IPS-20b (cell line): ENCODE results near the gene WLS.
"Not testable (repeated sequence)": the region's sequence is repeated elsewhere in the genome, so short reads cannot be mapped to it uniquely, and the experiment has no call there.

Experiments
- H3K27ac ChIP-seq: one replicate; pipeline ENCODE4 v1.5.1; 2013; ENCODE audit warnings: low read length
- H3K27me3 ChIP-seq: 2 replicates; pipeline ENCODE4 v1.6.1; 2013; ENCODE audit warnings: mild to moderate bottlenecking, low read length, inconsistent platforms; ENCODE audit not compliant: insufficient read depth
- H3K36me3 ChIP-seq: 2 replicates; pipeline ENCODE4 v1.6.1; 2013; ENCODE audit warnings: low read depth, mild to moderate bottlenecking, inconsistent platforms, low read length, moderate library complexity; ENCODE audit not compliant: insufficient read depth
- H3K4me1 ChIP-seq: 2 replicates; pipeline ENCODE4 v1.6.1; 2013; ENCODE audit warnings: mild to moderate bottlenecking, control low read depth, inconsistent platforms, low read length, moderate library complexity; ENCODE audit not compliant: insufficient read depth
- H3K4me3 ChIP-seq: 2 replicates; pipeline ENCODE4 v1.5.1; 2013; ENCODE audit warnings: mild to moderate bottlenecking, low read length, inconsistent platforms
- H3K9ac ChIP-seq: 2 replicates; pipeline ENCODE4 v1.6.1; 2013; ENCODE audit warnings: low read depth, mild to moderate bottlenecking, inconsistent platforms, low read length, moderate library complexity
- H3K9me3 ChIP-seq: 2 replicates; pipeline ENCODE4 v1.6.1; 2013; ENCODE audit warnings: mild to moderate bottlenecking, low read depth, low read length, inconsistent platforms; ENCODE audit not compliant: insufficient read depth

Gene WLS

GRCh38 chr1:68173936-68174737 lies 58.2 kb downstream of the WLS start:
- no peaks in the 10 kb centered on the region for H3K27me3 ChIP-seq
- H3K27ac ChIP-seq = no peak overlapping the region
- no peaks in the 10 kb centered on the region for H3K4me1 ChIP-seq
- H3K9ac ChIP-seq = no peak overlapping the region
- H3K36me3 ChIP-seq = no peaks in the 10 kb centered on the region
- H3K4me3 ChIP-seq = no peak overlapping the region
- H3K9me3 ChIP-seq = no peaks in the 10 kb centered on the region

- Histone ChIP-seq H3K36me3 (no peaks in the 10 kb centered on the region), H3K27ac (no peak overlapping the region), H3K4me1 (no peaks in the 10 kb centered on the region), H3K4me3 (no peak overlapping the region), H3K9ac (no peak overlapping the region), H3K27me3 (no peaks in the 10 kb centered on the region), H3K9me3 (no peaks in the 10 kb centered on the region)
Measured at GRCh38 chr1:68173283-68173935, 58.9 kb downstream of the WLS start.

- H3K36me3 ChIP-seq, H3K27ac ChIP-seq, H3K9ac ChIP-seq, H3K4me1 ChIP-seq, H3K9me3 ChIP-seq, H3K27me3 ChIP-seq, H3K4me3 ChIP-seq: not testable (repeated sequence)
Measured at GRCh38 chr1:68171795-68172194, 60.5 kb downstream of the WLS start.

DNA sequence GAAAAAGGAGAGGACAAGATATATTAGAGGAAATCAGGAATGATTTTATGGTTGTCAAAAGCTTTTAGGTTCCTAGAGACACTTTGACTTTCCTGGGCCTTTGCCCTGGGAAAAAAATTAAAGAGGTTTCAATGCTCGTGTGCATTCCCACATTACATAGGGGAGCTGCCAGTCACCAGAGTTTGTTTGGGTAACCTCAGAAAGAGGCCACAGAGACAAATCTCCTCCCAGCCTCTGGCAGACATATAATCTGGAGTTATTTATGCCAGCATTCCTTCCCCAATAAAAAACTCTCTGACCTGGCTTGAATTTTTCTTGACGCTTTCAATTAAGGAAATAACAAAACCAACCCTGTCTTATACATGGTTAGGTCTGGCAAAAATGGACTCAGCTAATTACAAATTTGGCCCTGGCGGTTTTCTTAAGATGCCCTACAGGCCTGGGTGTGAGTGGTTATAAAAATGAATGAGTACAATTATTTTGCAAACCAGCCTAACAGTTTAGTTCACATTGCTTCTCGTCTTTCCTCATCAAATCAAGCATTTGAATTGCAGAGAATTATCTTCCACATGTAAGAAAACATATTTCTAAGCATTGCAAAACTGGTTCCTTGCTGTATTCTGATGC lies 63.7 kb downstream of the WLS start:
- Histone ChIP-seq H3K4me3 (no peak overlapping the region), H3K36me3 (no peaks in the 10 kb centered on the region), H3K9me3 (no peaks in the 10 kb centered on the region), H3K27ac (no peak overlapping the region), H3K9ac (no peak overlapping the region), H3K4me1 (no peaks in the 10 kb centered on the region), H3K27me3 (no peaks in the 10 kb centered on the region)

DNA sequence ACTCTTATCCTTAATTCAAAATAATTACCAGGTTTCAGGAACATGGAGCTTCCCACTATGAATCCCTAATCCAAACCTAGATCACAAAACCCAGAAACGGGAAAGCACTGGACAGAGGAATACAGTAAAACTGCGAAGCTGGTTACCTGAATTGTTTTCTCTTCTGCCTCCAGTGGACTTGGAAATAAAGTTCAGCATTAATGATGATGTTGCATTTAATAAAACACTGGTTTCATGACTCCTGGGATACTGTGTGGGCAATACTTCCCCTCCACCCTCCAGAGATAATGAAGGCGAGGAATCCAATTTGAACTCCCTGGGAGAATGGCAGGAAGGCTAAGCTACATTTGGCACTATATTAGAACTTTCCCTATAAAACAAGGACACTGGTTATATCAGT lies 65.1 kb downstream of the WLS start:
- Histone ChIP-seq H3K27me3 (no peaks in the 10 kb centered on the region), H3K4me1 (no peaks in the 10 kb centered on the region), H3K4me3 (no peak overlapping the region), H3K9me3 (no peaks in the 10 kb centered on the region), H3K27ac (no peak overlapping the region), H3K36me3 (no peaks in the 10 kb centered on the region), H3K9ac (no peak overlapping the region)

GRCh38 chr1:68166348-68166747 lies 66.0 kb downstream of the WLS start:
- no peaks in the 10 kb centered on the region for H3K4me1 ChIP-seq
- no peaks in the 10 kb centered on the region for H3K36me3 ChIP-seq
- no peaks in the 10 kb centered on the region for H3K27me3 ChIP-seq
- H3K9me3 ChIP-seq = no peaks in the 10 kb centered on the region
- no peak overlapping the region for H3K27ac ChIP-seq
- H3K4me3 ChIP-seq = no peak overlapping the region
- no peak overlapping the region for H3K9ac ChIP-seq

DNA sequence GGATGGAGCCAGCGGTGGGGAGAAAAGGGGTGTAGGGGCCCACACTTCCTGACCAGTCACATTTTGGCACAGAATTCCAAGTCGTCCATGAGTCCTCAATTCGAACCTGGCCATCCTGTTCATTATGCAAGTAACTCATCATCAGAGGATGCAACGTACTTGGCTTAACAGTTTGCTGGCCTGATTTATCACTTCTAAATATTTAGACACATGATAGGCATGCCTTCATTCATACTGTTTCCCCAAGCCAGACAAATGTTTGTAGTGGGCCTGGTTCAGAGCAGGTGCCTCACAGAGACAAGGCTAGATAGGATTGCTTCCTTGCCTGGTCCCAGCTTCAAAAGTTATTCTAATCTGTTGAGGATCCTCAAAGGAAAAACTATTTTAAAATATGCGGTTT lies 66.7 kb downstream of the WLS start:
- Histone ChIP-seq H3K27me3 (no peaks in the 10 kb centered on the region), H3K9ac (no peak overlapping the region), H3K4me1 (no peaks in the 10 kb centered on the region), H3K9me3 (no peaks in the 10 kb centered on the region), H3K4me3 (no peak overlapping the region), H3K36me3 (no peaks in the 10 kb centered on the region), H3K27ac (no peak overlapping the region)

DNA sequence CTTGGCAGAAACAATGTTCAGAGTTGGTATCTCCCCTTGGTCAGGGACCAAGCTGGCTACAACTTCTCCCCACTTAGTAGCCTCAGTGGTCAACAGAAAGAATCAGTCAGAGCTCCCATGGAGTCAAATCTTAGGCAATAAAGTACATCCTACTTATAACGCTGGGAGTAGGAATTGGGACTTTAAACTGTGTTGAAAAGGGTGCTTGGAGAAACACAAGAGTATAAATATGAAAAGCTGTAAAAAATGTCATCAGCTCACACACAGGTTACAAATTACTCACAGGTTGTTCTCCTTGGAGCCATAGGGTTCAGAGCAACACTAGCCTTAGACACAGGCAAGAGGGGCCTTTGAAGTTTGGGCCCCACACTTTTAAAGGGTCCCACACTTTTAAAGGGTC lies 67.4 kb downstream of the WLS start:
- Histone ChIP-seq H3K4me1 (no peaks in the 10 kb centered on the region), H3K27me3 (no peaks in the 10 kb centered on the region), H3K36me3 (no peaks in the 10 kb centered on the region), H3K4me3 (no peak overlapping the region), H3K9ac (no peak overlapping the region), H3K27ac (no peak overlapping the region), H3K9me3 (no peaks in the 10 kb centered on the region)

DNA sequence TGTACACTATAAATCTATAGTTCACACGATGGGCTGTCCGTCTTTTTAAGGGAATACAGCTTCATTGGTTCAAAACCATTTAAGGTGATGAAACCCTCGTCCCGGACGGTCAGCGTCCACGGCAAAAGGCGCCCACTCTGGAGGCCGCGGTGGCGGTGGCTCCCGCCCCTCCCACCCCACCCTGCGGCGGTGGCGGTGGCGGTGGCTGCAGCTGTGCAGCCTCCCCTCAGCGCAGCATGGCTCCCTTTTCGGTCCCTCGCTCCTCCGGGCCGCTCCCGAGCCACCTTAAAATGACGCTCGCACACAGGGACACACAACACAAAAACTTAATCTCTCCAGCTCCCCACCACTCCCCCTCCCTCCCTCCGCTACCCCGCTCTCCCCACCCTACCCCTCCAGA lies 69.1 kb downstream of the WLS start:
- Histone ChIP-seq H3K9ac (no peak overlapping the region), H3K4me3 (no peak overlapping the region), H3K27me3 (no peaks in the 10 kb centered on the region), H3K36me3 (no peaks in the 10 kb centered on the region; the same call in 1 of the 2 replicates), H3K4me1 (no peaks in the 10 kb centered on the region), H3K9me3 (no peaks in the 10 kb centered on the region), H3K27ac (no peak overlapping the region)

DNA sequence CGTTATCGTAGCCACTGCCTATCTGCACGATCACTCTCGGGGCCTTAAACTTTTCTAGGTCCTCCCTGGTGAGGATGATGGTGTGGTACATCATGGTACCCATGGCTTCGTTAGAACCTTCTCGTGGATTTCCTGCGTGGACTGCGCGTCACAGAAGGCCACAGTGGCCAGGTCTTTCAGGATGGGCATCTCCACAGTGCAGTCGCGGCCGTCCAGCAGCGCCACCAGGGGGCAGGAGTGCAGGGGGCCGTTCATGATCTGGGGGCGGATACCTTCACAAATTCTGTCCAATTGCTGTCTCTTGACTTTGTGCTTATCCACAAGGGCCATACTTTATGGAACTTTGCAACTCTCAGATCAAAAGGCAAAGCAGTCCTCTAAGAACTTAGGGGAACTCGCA lies 69.6 kb downstream of the WLS start:
- Histone ChIP-seq H3K9ac (no peak overlapping the region), H3K4me1 (no peaks in the 10 kb centered on the region), H3K4me3 (no peak overlapping the region), H3K9me3 (no peaks in the 10 kb centered on the region), H3K27ac (no peak overlapping the region), H3K27me3 (no peaks in the 10 kb centered on the region), H3K36me3 (no peaks in the 10 kb centered on the region; the same call in 1 of the 2 replicates)

GRCh38 chr1:68161672-68162071 lies 70.7 kb downstream of the WLS start:
- H3K27ac ChIP-seq, H3K9me3 ChIP-seq, H3K4me3 ChIP-seq, H3K27me3 ChIP-seq, H3K9ac ChIP-seq, H3K36me3 ChIP-seq, H3K4me1 ChIP-seq: not testable (repeated sequence)

DNA sequence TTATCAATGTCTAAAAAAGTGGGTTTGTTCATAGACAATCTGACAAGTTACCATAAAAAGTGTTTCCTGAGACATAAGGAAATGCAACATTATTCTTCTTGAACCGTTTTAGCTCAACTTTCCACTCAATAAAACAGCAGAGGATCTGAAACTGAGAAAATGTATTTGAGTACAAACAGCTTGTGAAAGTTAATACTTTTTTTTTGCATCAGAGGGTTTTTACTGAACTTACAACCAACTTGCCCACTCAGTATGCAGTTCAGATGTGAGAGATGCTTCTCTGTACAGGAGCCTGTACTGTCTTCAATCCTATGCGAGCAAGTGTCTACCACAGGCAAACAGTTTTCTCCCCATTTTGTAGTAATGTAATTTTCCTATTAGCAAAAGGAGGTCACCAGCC lies 71.4 kb downstream of the WLS start:
- not testable (repeated sequence) for H3K9me3 ChIP-seq, H3K4me1 ChIP-seq, H3K36me3 ChIP-seq, H3K4me3 ChIP-seq, H3K9ac ChIP-seq, H3K27ac ChIP-seq, H3K27me3 ChIP-seq
